HepG2 (cell line): ENCODE data around the gene MPV17L. TPM values are rescaled to one million over a fixed set of nuclear protein-coding genes. Genes with fewer than 3 reads are reported as not detected.

ENCODE experiments used
- ATAC-seq: fragments of 200-7000 bp; cut with Tn5 transposase; 3 replicates; pipeline ENCODE4 v1.9.1; 2020; ENCODE audit warnings: mild to moderate bottlenecking, moderate library complexity
- BruUV-seq: library from RNA; stranded (reverse); fragments of 400-500 nt; replicated peaks from 2 replicates; lab custom pipeline; 2021; lab: Mats Ljungman, UMichigan
- CTCF ChIA-PET: fragments of 300-600 bp; formaldehyde crosslinking; extraction: SDS; loops from one replicate; lab custom pipeline; 2021; ENCODE audit warnings: low total read pairs, inconsistent platforms, low intra/inter-chr PET ratio; lab: Yijun Ruan, JAX
- POLR2A ChIA-PET: fragments of 350-600 bp; sonication (Branson Sonifier 250); formaldehyde crosslinking; loops from one replicate; lab custom pipeline; 2020; ENCODE audit warnings: antibody characterized with exemption, inconsistent platforms; lab: Yijun Ruan, JAX
- DNase-seq: peaks from one replicate; pipeline ENCODE4 v3.0.0-alpha.2; 2015; ENCODE audit warnings: low spot score
- FAIRE-seq: peaks from 3 replicates; lab custom pipeline; 2011; peaks lifted over from hg19 to GRCh38; lab: Jason Lieb, UNC
- H2AFZ ChIP-seq: one replicate; pipeline ENCODE4 v1.6.1; 2011; ENCODE audit warnings: low read length, inconsistent platforms
- H3K27ac ChIP-seq: fragments of 300-600 bp; 3 replicates; pipeline ENCODE4 v1.8.0; 2011; ENCODE audit warnings: mixed run types, mild to moderate bottlenecking, mixed read lengths, low read length, inconsistent platforms; ENCODE audit not compliant: insufficient read depth; ENCODE audit errors: extremely low read length
- H3K27me3 ChIP-seq, 2 experiments: fragments of 200-600 bp in 1 of 2; 2 replicates in 1 of 2; 3 replicates in 1 of 2; pipeline versions ENCODE4 v1.6.0 to v1.8.0; 2011; ENCODE audit warnings: low read length in 2 of 2, mild to moderate bottlenecking in 2 of 2, moderate library complexity in 2 of 2, inconsistent platforms in 1 of 2; ENCODE audit not compliant: insufficient read depth in 2 of 2, control insufficient read depth in 1 of 2
- H3K36me3 ChIP-seq, 2 experiments: fragments of 200-600 bp in 1 of 2; replicated peaks in 1 of 2; 2 replicates in 1 of 2; 3 replicates in 1 of 2; pipeline versions ENCODE4 v1.5.1 to v1.8.0; 2011; ENCODE audit warnings: low read length in 2 of 2, inconsistent platforms in 1 of 2; ENCODE audit not compliant: insufficient read depth in 2 of 2, control insufficient read depth in 1 of 2
- H3K4me1 ChIP-seq: 2 replicates; pipeline ENCODE4 v1.5.1; 2012; ENCODE audit warnings: low read length, inconsistent platforms; ENCODE audit not compliant: insufficient read depth
- H3K4me2 ChIP-seq: 2 replicates; pipeline ENCODE4 v1.6.0; 2011; ENCODE audit warnings: low read depth, low read length, inconsistent platforms
- H3K4me3 ChIP-seq, 3 experiments: fragments of 200-600 bp in 1 of 3; sonication (generic), shearing (Covaris generic) in 1 of 3; replicated peaks in 1 of 3; 2 replicates each; pipeline ENCODE4 v1.5.1; 2011 to 2016; ENCODE audit warnings: low read length in 3 of 3, inconsistent platforms in 2 of 3, low read depth in 2 of 3, mild to moderate bottlenecking in 2 of 3, control low read depth in 1 of 3, mixed read lengths in 1 of 3; ENCODE audit not compliant: insufficient read depth in 1 of 3
- H3K79me2 ChIP-seq: one replicate; pipeline ENCODE4 v1.6.1; 2011; ENCODE audit warnings: low read length, inconsistent platforms; ENCODE audit not compliant: insufficient read depth
- H3K9ac ChIP-seq: 2 replicates; pipeline ENCODE4 v1.6.0; 2011; ENCODE audit warnings: mild to moderate bottlenecking, low read depth, low read length, inconsistent platforms; ENCODE audit not compliant: insufficient read depth
- H3K9me3 ChIP-seq: 2 replicates; pipeline ENCODE4 v1.5.1; 2012; ENCODE audit warnings: mild to moderate bottlenecking, low read length
- H4K20me1 ChIP-seq: 2 replicates; pipeline ENCODE4 v1.6.0; 2011; ENCODE audit warnings: inconsistent platforms, mild to moderate bottlenecking, low read length, moderate library complexity; ENCODE audit not compliant: insufficient read depth
- FOXK1 ChIP-seq: sonication (generic); formaldehyde crosslinking; IDR thresholded peaks from 2 replicates; pipeline ENCODE4 v1.4.0; 2020; ENCODE audit warnings: low read depth, missing genetic modification reagents, borderline replicate concordance
- HDAC6 ChIP-seq: fragments of 200-600 bp; sonication (generic); IDR thresholded peaks from 2 replicates; pipeline ENCODE4 v1.7.0; 2017; ENCODE audit warnings: mild to moderate bottlenecking, antibody characterized with exemption, low read length, low read depth
- MYNN ChIP-seq: sonication (generic); formaldehyde crosslinking; IDR thresholded peaks from 2 replicates; pipeline ENCODE4 v1.4.0; 2020; ENCODE audit warnings: mild to moderate bottlenecking, low read depth, missing genetic modification reagents
- PRPF4 ChIP-seq: fragments of 200-400 bp; formaldehyde crosslinking; IDR thresholded peaks from 2 replicates; pipeline ENCODE4 v1.6.1; 2016; ENCODE audit warnings: low read length, low read depth; ENCODE audit not compliant: poor library complexity, severe bottlenecking
- STAT5B ChIP-seq: sonication (generic); formaldehyde crosslinking; IDR thresholded peaks from 2 replicates; pipeline ENCODE4 v1.4.0; 2020; ENCODE audit warnings: missing genetic modification reagents
- ZFAT ChIP-seq: sonication (generic); formaldehyde crosslinking; conservative IDR thresholded peaks from 2 replicates; pipeline ENCODE4 v1.8.1; 2023; ENCODE audit warnings: missing genetic modification reagents, inconsistent platforms
- ZNF557 ChIP-seq: sonication (generic); formaldehyde crosslinking; IDR thresholded peaks from 2 replicates; pipeline ENCODE4 v1.4.0; 2020; ENCODE audit warnings: missing genetic modification reagents
- ZNF589 ChIP-seq: sonication (generic); formaldehyde crosslinking; conservative IDR thresholded peaks from 2 replicates; pipeline ENCODE4 v1.8.0; 2022; ENCODE audit warnings: mild to moderate bottlenecking, moderate library complexity, missing genetic modification reagents
- WGBS: methylation state at CpG from one replicate; pipeline ENCODE4 v1.1.6; 2017; ENCODE audit warnings: low lambda C conversion rate; 5-methylcytosine and 5-hydroxymethylcytosine counted together
- in situ Hi-C: cut with HindIII; loops from 2 replicates; pipeline ENCODE4 v1.10.0; 2017; ENCODE audit warnings: low pct_unique_long_range_greater_than_20kb; ENCODE audit not compliant: extremely low pct_ligation_motif_present
- intact Hi-C: fragments of 100-400 bp; cut with micrococcal nuclease; formaldehyde crosslinking; loops from one replicate; pipeline ENCODE4 v1.10.0; 2022; ENCODE audit not compliant: unreplicated experiment
- polyA plus RNA-seq, 8 experiments: library from polyadenylated mRNA; depleted of rRNA in 3 of 8; stranded (reverse) in 7 of 8; unstranded in 1 of 8; fragments of >200 nt; fragmentation: Illumina TruSeq in 4 of 8; extraction: Trizol in 4 of 8; gene quantifications; 2 replicates each; pipeline versions ENCODE4 v1.2.1 to v1.2.3, GENCODE V29; 2011 to 2016; ENCODE audit warnings: low read depth in 4 of 8, missing spikeins in 1 of 8, mixed read lengths in 1 of 8; ENCODE audit not compliant: insufficient read depth in 1 of 8
- total RNA-seq, 5 experiments: library from RNA; depleted of rRNA; stranded (reverse); fragments of >200 nt; fragmentation: Illumina TruSeq; extraction: Trizol; gene quantifications; 2 replicates each; pipeline ENCODE4 v1.2.3, GENCODE V29; 2016; ENCODE audit warnings: low read depth in 1 of 5

The MPV17L gene
- total and polyA plus RNA-seq, 2 of the 13 experiments (the other 11 are each of a cell fraction or from before 2014, with no cell fraction given): 34.7 to 63.8 TPM

GRCh38 chr16:15415511-15415985, 20.0 kb downstream of the MPV17L start:
- POLR2A ChIA-PET: interaction anchor here (1.8 kb wide), 1 partner anchor 18 kb away, joined by 4 read pairs; no protein-coding TSS in a partner anchor
- no peak for FAIRE-seq
- ATAC-seq: no peak
- DNase-seq: no peak
- no TSS peak for BruUV-seq
- 85% methylated on average over 3 of the region's 3 CpGs for WGBS
- Histone ChIP-seq H3K27me3 (no peaks in the 10 kb centered on the region), H3K36me3 (no peaks in the 10 kb centered on the region), H3K79me2 (no peaks in the 10 kb centered on the region), H3K4me1 (peaks cover 10% of the 10 kb centered on the region), H3K27ac (no peak overlapping the region), H3K9ac (no peak overlapping the region), H4K20me1 (no peaks in the 10 kb centered on the region), H3K4me3 (no peak overlapping the region), H3K9me3 (no peaks in the 10 kb centered on the region), H2AFZ (no peak overlapping the region), H3K4me2 (no peak overlapping the region)
- intact Hi-C loops (no loop called here), in situ Hi-C loops (no loop called here)
- TF ChIP-seq HDAC6 (no peak), PRPF4 (no peak), ZNF589 (CRISPR knock-in tag) (no peak)
- CTCF ChIA-PET: no interaction called here

- H3K4me1 ChIP-seq: peaks cover 21% of the 10 kb centered on the region
- no peak overlapping the region for H3K27ac ChIP-seq
- no peak overlapping the region for H3K9ac ChIP-seq
- H3K9me3 ChIP-seq: no peaks in the 10 kb centered on the region
- no peak for ATAC-seq
- H3K4me2 ChIP-seq: no peak overlapping the region
- in situ Hi-C loops: no loop called here
- intact Hi-C loops: no loop called here
- no peak overlapping the region for H3K4me3 ChIP-seq
- TF ChIP-seq ZFAT (CRISPR knock-in tag): no peak
- TF ChIP-seq ZNF557: no peak
- no peak for TF ChIP-seq STAT5B
- TF ChIP-seq FOXK1 (CRISPR knock-in tag): no peak
- TF ChIP-seq MYNN: no peak
- TF ChIP-seq, all 625 proteins: peak for 0
- no peak for FAIRE-seq
- WGBS: 44% methylated on average over 2 of the region's 2 CpGs
- no peaks in the 10 kb centered on the region for H3K27me3 ChIP-seq
- H3K36me3 ChIP-seq: no peaks in the 10 kb centered on the region
- H3K79me2 ChIP-seq: no peaks in the 10 kb centered on the region
- BruUV-seq: no TSS peak
- H2AFZ ChIP-seq: no peak overlapping the region
- ChIA-PET POLR2A (no interaction called here), CTCF (no interaction called here)
- no peaks in the 10 kb centered on the region for H4K20me1 ChIP-seq
- DNase-seq: no peak
Observed at GRCh38 chr16:15417197-15417596, 21.6 kb downstream of the MPV17L start.
